PFSK-1 (cell line): ENCODE results near the gene PEX7.

Experiments
- FOXP2 ChIP-seq: optimal IDR thresholded peaks from 2 replicates; pipeline ENCODE3; 2011; ENCODE audit warnings: borderline replicate concordance, control low read depth, inconsistent platforms; ENCODE audit not compliant: insufficient read depth; ENCODE audit errors: extremely low read length, extremely low read depth
- POLR2AphosphoS5 ChIP-seq: IDR thresholded peaks from 2 replicates; pipeline ENCODE4 v1.6.1; 2012; ENCODE audit warnings: low read depth, mild to moderate bottlenecking, control low read depth, low read length, moderate library complexity
- REST ChIP-seq, 2 experiments: IDR thresholded peaks; 2 replicates each; pipeline versions ENCODE4 v1.6.1 to v1.8.0; 2011 to 2012; ENCODE audit warnings: low read depth in 2 of 2, low read length in 2 of 2, control low read depth in 1 of 2, inconsistent platforms in 1 of 2, mild to moderate bottlenecking in 1 of 2, moderate library complexity in 1 of 2; ENCODE audit not compliant: insufficient read depth in 1 of 2
- SIN3A ChIP-seq: IDR thresholded peaks from 2 replicates; pipeline ENCODE4 v1.6.1; 2012; ENCODE audit warnings: mild to moderate bottlenecking, low read length, moderate library complexity, borderline replicate concordance; ENCODE audit not compliant: insufficient read depth
- TAF1 ChIP-seq: IDR thresholded peaks from 2 replicates; pipeline ENCODE4 v1.6.1; 2012; ENCODE audit warnings: low read length, control low read depth, borderline replicate concordance; ENCODE audit not compliant: insufficient read depth

GRCh38 chr6:136927292-136927691 is 104.9 kb downstream of the PEX7 start:
- TF ChIP-seq POLR2AphosphoS5 (no peak), SIN3A (no peak), TAF1 (no peak), REST (IDR thresholded peaks at IDR 0.05; ENCODE audit: insufficient read depth in 1 of 2, low read depth in 2 of 2, low read length in 2 of 2) (no peak), FOXP2 (no peak)
